ENCODE results near the gene CRBN.

CRBN gene

GRCh38 chr3:3209714-3210113 is 30.2 kb upstream of the CRBN start:
- H3K4me3 ChIP-seq (ENCODE audit: severe bottlenecking): no peak overlapping the region
- ATAC-seq (ENCODE audit: low read depth): no peak; the same call in 2 of the 3 replicates
- H3K4me1 ChIP-seq (ENCODE audit: insufficient read depth, poor library complexity, severe bottlenecking): no peaks in the 10 kb centered on the region
- no peaks in the 10 kb centered on the region for H3K36me3 ChIP-seq (ENCODE audit: low read depth)
- TF ChIP-seq, protein P1, sequence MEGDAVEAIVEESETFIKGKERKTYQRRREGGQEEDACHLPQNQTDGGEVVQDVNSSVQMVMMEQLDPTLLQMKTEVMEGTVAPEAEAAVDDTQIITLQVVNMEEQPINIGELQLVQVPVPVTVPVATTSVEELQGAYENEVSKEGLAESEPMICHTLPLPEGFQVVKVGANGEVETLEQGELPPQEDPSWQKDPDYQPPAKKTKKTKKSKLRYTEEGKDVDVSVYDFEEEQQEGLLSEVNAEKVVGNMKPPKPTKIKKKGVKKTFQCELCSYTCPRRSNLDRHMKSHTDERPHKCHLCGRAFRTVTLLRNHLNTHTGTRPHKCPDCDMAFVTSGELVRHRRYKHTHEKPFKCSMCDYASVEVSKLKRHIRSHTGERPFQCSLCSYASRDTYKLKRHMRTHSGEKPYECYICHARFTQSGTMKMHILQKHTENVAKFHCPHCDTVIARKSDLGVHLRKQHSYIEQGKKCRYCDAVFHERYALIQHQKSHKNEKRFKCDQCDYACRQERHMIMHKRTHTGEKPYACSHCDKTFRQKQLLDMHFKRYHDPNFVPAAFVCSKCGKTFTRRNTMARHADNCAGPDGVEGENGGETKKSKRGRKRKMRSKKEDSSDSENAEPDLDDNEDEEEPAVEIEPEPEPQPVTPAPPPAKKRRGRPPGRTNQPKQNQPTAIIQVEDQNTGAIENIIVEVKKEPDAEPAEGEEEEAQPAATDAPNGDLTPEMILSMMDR (IDR thresholded peaks at IDR 0.05; ENCODE audit: poor library complexity, severe bottlenecking): no peak
- no peak for DNase-seq (ENCODE audit: low spot score)
- no peaks in the 10 kb centered on the region for H3K27me3 ChIP-seq (ENCODE audit: insufficient read depth, poor library complexity, severe bottlenecking)
- no peaks in the 10 kb centered on the region for H3K9me3 ChIP-seq (ENCODE audit: severe bottlenecking)
- H3K27ac ChIP-seq (ENCODE audit: poor library complexity, severe bottlenecking): no peak overlapping the region

- TF ChIP-seq, protein P1 (IDR thresholded peaks at IDR 0.05; ENCODE audit: poor library complexity, severe bottlenecking): no peak
- Histone ChIP-seq H3K27me3 (ENCODE audit: insufficient read depth, poor library complexity, severe bottlenecking) (no peaks in the 10 kb centered on the region), H3K4me3 (ENCODE audit: severe bottlenecking) (no peak overlapping the region), H3K9me3 (ENCODE audit: severe bottlenecking) (no peaks in the 10 kb centered on the region), H3K36me3 (ENCODE audit: low read depth) (no peaks in the 10 kb centered on the region), H3K4me1 (ENCODE audit: insufficient read depth, poor library complexity, severe bottlenecking) (no peaks in the 10 kb centered on the region), H3K27ac (ENCODE audit: poor library complexity, severe bottlenecking) (no peak overlapping the region)
- ATAC-seq (ENCODE audit: low read depth) (no peak), DNase-seq (ENCODE audit: low spot score) (no peak)
These were observed 29.6 kb upstream of the CRBN start for GRCh38 chr3:3209057-3209456.

DNA sequence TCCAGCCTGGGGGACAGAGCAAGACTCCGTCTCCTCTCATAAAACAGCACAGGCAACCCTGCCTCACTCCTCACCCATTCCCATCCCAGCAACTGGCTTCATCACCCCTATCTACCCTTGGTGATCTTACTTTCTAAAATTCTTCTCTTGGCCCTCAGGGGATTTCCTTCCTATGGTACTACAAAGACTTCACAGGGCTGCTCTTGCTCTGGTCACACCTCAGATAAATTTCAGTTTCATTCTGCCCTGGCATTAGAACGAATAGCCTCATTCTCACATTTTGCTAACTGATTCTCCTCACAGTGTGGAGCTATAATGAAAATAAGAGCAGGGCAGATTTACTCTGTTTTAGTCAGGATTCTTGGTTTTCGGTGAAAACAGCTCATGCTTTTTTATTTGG is 22.1 kb upstream of the CRBN start:
- Histone ChIP-seq H3K9me3 (ENCODE audit: severe bottlenecking) (no peaks in the 10 kb centered on the region), H3K27ac (ENCODE audit: poor library complexity, severe bottlenecking) (no peak overlapping the region), H3K4me3 (ENCODE audit: severe bottlenecking) (no peak overlapping the region), H3K27me3 (ENCODE audit: insufficient read depth, poor library complexity, severe bottlenecking) (no peaks in the 10 kb centered on the region), H3K36me3 (ENCODE audit: low read depth) (no peaks in the 10 kb centered on the region), H3K4me1 (ENCODE audit: insufficient read depth, poor library complexity, severe bottlenecking) (no peaks in the 10 kb centered on the region)
- TF ChIP-seq, protein P1 (IDR thresholded peaks at IDR 0.05; ENCODE audit: poor library complexity, severe bottlenecking): no peak
- no peak for DNase-seq (ENCODE audit: low spot score)
- no peak for ATAC-seq (ENCODE audit: low read depth)

GRCh38 chr3:3200632-3201212 is 21.2 kb upstream of the CRBN start:
- Histone ChIP-seq H3K4me3 (ENCODE audit: severe bottlenecking) (no peak overlapping the region), H3K36me3 (ENCODE audit: low read depth) (no peaks in the 10 kb centered on the region), H3K27me3 (ENCODE audit: insufficient read depth, poor library complexity, severe bottlenecking) (no peaks in the 10 kb centered on the region), H3K27ac (ENCODE audit: poor library complexity, severe bottlenecking) (no peak overlapping the region), H3K9me3 (ENCODE audit: severe bottlenecking) (no peaks in the 10 kb centered on the region), H3K4me1 (ENCODE audit: insufficient read depth, poor library complexity, severe bottlenecking) (no peaks in the 10 kb centered on the region)
- TF ChIP-seq, protein P1 (IDR thresholded peaks at IDR 0.05; ENCODE audit: poor library complexity, severe bottlenecking): peak; percentile 88
- ATAC-seq (ENCODE audit: low read depth): peak; percentile 66; the same call in 2 of the 3 replicates
- DNase-seq (ENCODE audit: low spot score): no peak

- H3K36me3 ChIP-seq (ENCODE audit: low read depth): no peaks in the 10 kb centered on the region
- H3K4me3 ChIP-seq (ENCODE audit: severe bottlenecking): no peak overlapping the region
- no peaks in the 10 kb centered on the region for H3K27me3 ChIP-seq (ENCODE audit: insufficient read depth, poor library complexity, severe bottlenecking)
- DNase-seq (ENCODE audit: low spot score): no peak
- ATAC-seq (ENCODE audit: low read depth): no peak
- H3K9me3 ChIP-seq (ENCODE audit: severe bottlenecking): no peaks in the 10 kb centered on the region
- H3K4me1 ChIP-seq (ENCODE audit: insufficient read depth, poor library complexity, severe bottlenecking): no peaks in the 10 kb centered on the region
- no peak overlapping the region for H3K27ac ChIP-seq (ENCODE audit: poor library complexity, severe bottlenecking)
- TF ChIP-seq, protein P1 (IDR thresholded peaks at IDR 0.05; ENCODE audit: poor library complexity, severe bottlenecking): no peak
These were observed 19.8 kb upstream of the CRBN start for GRCh38 chr3:3199306-3199705.
